Measurements from ENCODE around the gene LRRC41.
"Not testable (repeated sequence)": the region's sequence is repeated elsewhere in the genome, so short reads cannot be mapped to it uniquely, and the experiment has no call there.

LRRC41 gene

GRCh38 chr1:46236882-46237281, 66.5 kb downstream of the LRRC41 start:
- DNase-seq, result no peak

- DNase-seq, result not testable (repeated sequence)
Observed at GRCh38 chr1:46231231-46231630, 72.2 kb downstream of the LRRC41 start.
